HG02588 (cell line): Measurements from ENCODE around the gene HPS1.
"Not testable (repeated sequence)": the region's sequence is repeated elsewhere in the genome, so short reads cannot be mapped to it uniquely, and the experiment has no call there.

ENCODE experiments used
- ATAC-seq: cut with Tn5 transposase; IDR thresholded peaks from one replicate; pipeline ENCODE4 v1.9.1; 2021; ENCODE audit warnings: mild to moderate bottlenecking, moderate library complexity; ENCODE audit not compliant: unreplicated experiment

Gene HPS1

GRCh38 chr10:98396096-98397063, 50.4 kb downstream of the HPS1 start:
- no peak for ATAC-seq

- no peak for ATAC-seq
Measured at GRCh38 chr10:98394851-98395440, 51.8 kb downstream of the HPS1 start.

- no peak for ATAC-seq
Measured at GRCh38 chr10:98391578-98391991, 55.1 kb downstream of the HPS1 start.

- no peak for ATAC-seq
Measured at GRCh38 chr10:98391065-98391464, 55.7 kb downstream of the HPS1 start.

- ATAC-seq = no peak
Measured at GRCh38 chr10:98390406-98390805, 56.3 kb downstream of the HPS1 start.

GRCh38 chr10:98389398-98389797, 57.3 kb downstream of the HPS1 start:
- no peak for ATAC-seq

GRCh38 chr10:98388101-98388655, 58.6 kb downstream of the HPS1 start:
- no peak for ATAC-seq

GRCh38 chr10:98384531-98385133, 62.1 kb downstream of the HPS1 start:
- no peak for ATAC-seq

- no peak for ATAC-seq
Measured at GRCh38 chr10:98383869-98384268, 62.9 kb downstream of the HPS1 start.

GRCh38 chr10:98383134-98383667, 63.5 kb downstream of the HPS1 start:
- ATAC-seq = not testable (repeated sequence)

- no peak for ATAC-seq
Measured at GRCh38 chr10:98382691-98383101, 64.0 kb downstream of the HPS1 start.

GRCh38 chr10:98380493-98381339, 66.0 kb downstream of the HPS1 start:
- ATAC-seq = no peak

GRCh38 chr10:98378722-98379121, 68.0 kb downstream of the HPS1 start:
- ATAC-seq = no peak

- ATAC-seq = no peak
Measured at GRCh38 chr10:98377536-98377935, 69.2 kb downstream of the HPS1 start.

- no peak for ATAC-seq
Measured at GRCh38 chr10:98377001-98377400, 69.7 kb downstream of the HPS1 start.

- ATAC-seq = no peak
Measured at GRCh38 chr10:98376485-98376884, 70.2 kb downstream of the HPS1 start.

GRCh38 chr10:98374217-98374985, 72.3 kb downstream of the HPS1 start:
- no peak for ATAC-seq

GRCh38 chr10:98373260-98374040, 73.3 kb downstream of the HPS1 start:
- ATAC-seq = no peak
